WTC11 (cell line): Measurements from ENCODE around the gene PER1. TPM values are rescaled to one million over a fixed set of nuclear protein-coding genes. Genes with fewer than 3 reads are reported as not detected.

ENCODE experiments used
- ATAC-seq: fragments of 200-7000 bp; cut with Tn5 transposase; 2 replicates; pipeline ENCODE4 v1.10.0; 2021; ENCODE audit warnings: mild to moderate bottlenecking, moderate library complexity
- CTCF ChIA-PET: fragments of 300-600 bp; sonication (Branson Sonifier 250); formaldehyde crosslinking; loops from one replicate; lab custom pipeline; 2021; ENCODE audit warnings: antibody characterized with exemption; lab: Charles Lee
- POLR2A ChIA-PET: fragments of 350-600 bp; sonication (Branson Sonifier 250); formaldehyde crosslinking; loops from one replicate; lab custom pipeline; 2021; ENCODE audit warnings: antibody characterized with exemption; lab: Charles Lee
- DNase-seq: peaks from one replicate; pipeline ENCODE4 v3.0.0; 2021; ENCODE audit warnings: low spot score
- H3K27ac Mint-ChIP-seq: 2 replicates; pipeline ENCODE4 v1.8.0; 2021; ENCODE audit warnings: mixed read lengths
- H3K27me3 Mint-ChIP-seq: 2 replicates; pipeline ENCODE4 v1.8.0; 2021; ENCODE audit warnings: low read depth, mild to moderate bottlenecking, moderate library complexity, mixed read lengths
- H3K36me3 Mint-ChIP-seq: 2 replicates; pipeline ENCODE4 v1.8.0; 2021; ENCODE audit warnings: mixed read lengths
- H3K4me1 Mint-ChIP-seq: 2 replicates; pipeline ENCODE4 v1.8.0; 2022; ENCODE audit warnings: mixed read lengths
- H3K4me3 Mint-ChIP-seq: 2 replicates; pipeline ENCODE4 v1.8.0; 2021; ENCODE audit warnings: mild to moderate bottlenecking, moderate library complexity, mixed read lengths
- H3K9me3 Mint-ChIP-seq: 2 replicates; pipeline ENCODE4 v1.8.0; 2021; ENCODE audit warnings: mixed read lengths
- AFF4 ChIP-seq: sonication (generic); formaldehyde crosslinking; IDR thresholded peaks from 2 replicates; pipeline ENCODE4 v1.8.1; 2023; ENCODE audit warnings: mild to moderate bottlenecking, missing genetic modification reagents, borderline replicate concordance
- CTCF ChIP-seq: fragments of 200-600 bp; IDR thresholded peaks from 2 replicates; pipeline ENCODE4 v1.8.0; 2022; ENCODE audit warnings: antibody characterized with exemption
- ETV6 ChIP-seq: sonication (generic); formaldehyde crosslinking; IDR thresholded peaks from 2 replicates; pipeline ENCODE4 v1.8.1; 2022; ENCODE audit warnings: mild to moderate bottlenecking, missing genetic modification reagents
- FOXK1 ChIP-seq: sonication (generic); formaldehyde crosslinking; IDR thresholded peaks from 2 replicates; pipeline ENCODE4 v1.8.0; 2022; ENCODE audit warnings: mild to moderate bottlenecking, moderate library complexity, missing genetic modification reagents
- GRHL2 ChIP-seq: fragments of 250-450 bp; sonication (Bioruptor Pico); IDR thresholded peaks from 2 replicates; pipeline ENCODE4 v1.8.0; 2022; ENCODE audit warnings: mild to moderate bottlenecking, moderate library complexity; ENCODE audit not compliant: insufficient replicate concordance, severe bottlenecking
- KAT7 ChIP-seq: sonication (generic); formaldehyde crosslinking; IDR thresholded peaks from 2 replicates; pipeline ENCODE4 v1.8.1; 2023; ENCODE audit warnings: missing genetic modification reagents, mild to moderate bottlenecking, borderline replicate concordance
- MYBL2 ChIP-seq: sonication (generic); formaldehyde crosslinking; IDR thresholded peaks from 2 replicates; pipeline ENCODE4 v1.8.1; 2023; ENCODE audit warnings: mild to moderate bottlenecking, moderate library complexity, missing genetic modification reagents
- NFYB ChIP-seq: sonication (generic); formaldehyde crosslinking; conservative IDR thresholded peaks from 2 replicates; pipeline ENCODE4 v1.8.0; 2022; ENCODE audit warnings: low read depth, missing genetic modification reagents
- NR3C1 ChIP-seq: sonication (generic); formaldehyde crosslinking; conservative IDR thresholded peaks from 2 replicates; pipeline ENCODE4 v1.8.1; 2023; ENCODE audit warnings: low read depth, mild to moderate bottlenecking, missing genetic modification reagents
- RORB ChIP-seq: fragments of 250-450 bp; sonication (Bioruptor Pico); IDR thresholded peaks from 2 replicates; pipeline ENCODE4 v1.9.0; 2021; ENCODE audit warnings: mild to moderate bottlenecking
- SP1 ChIP-seq: sonication (generic); formaldehyde crosslinking; conservative IDR thresholded peaks from 2 replicates; pipeline ENCODE4 v1.8.1; 2022; ENCODE audit warnings: missing genetic modification reagents
- USF1 ChIP-seq: sonication (generic); formaldehyde crosslinking; IDR thresholded peaks from 2 replicates; pipeline ENCODE4 v1.8.0; 2022; ENCODE audit warnings: mild to moderate bottlenecking, missing genetic modification reagents
- total RNA-seq: library from RNA; stranded (reverse); gene quantifications from 3 replicates; pipeline ENCODE4 v1.2.3, GENCODE V29; 2021
- TF ChIP-seq, protein P1 (sequence below): sonication (generic); formaldehyde crosslinking; IDR thresholded peaks from 2 replicates; pipeline ENCODE4 v1.8.0; 2023; ENCODE audit warnings: missing genetic modification reagents, mild to moderate bottlenecking, borderline replicate concordance
- TF ChIP-seq, protein P2 (sequence below): sonication (generic); formaldehyde crosslinking; IDR thresholded peaks from 2 replicates; pipeline ENCODE4 v1.8.0; 2022; ENCODE audit warnings: mild to moderate bottlenecking, missing genetic modification reagents
- TF ChIP-seq, protein P3 (sequence below): sonication (generic); formaldehyde crosslinking; IDR thresholded peaks from 2 replicates; pipeline ENCODE4 v1.8.1; 2023; ENCODE audit warnings: mild to moderate bottlenecking, missing genetic modification reagents
- TF ChIP-seq, protein P4 (sequence below): sonication (generic); formaldehyde crosslinking; IDR thresholded peaks from 2 replicates; pipeline ENCODE4 v1.8.1; 2023; ENCODE audit warnings: mild to moderate bottlenecking, missing genetic modification reagents, moderate library complexity

The PER1 gene
- total RNA-seq, 1 experiment from 2014 or later = 46.9 TPM

DNA sequence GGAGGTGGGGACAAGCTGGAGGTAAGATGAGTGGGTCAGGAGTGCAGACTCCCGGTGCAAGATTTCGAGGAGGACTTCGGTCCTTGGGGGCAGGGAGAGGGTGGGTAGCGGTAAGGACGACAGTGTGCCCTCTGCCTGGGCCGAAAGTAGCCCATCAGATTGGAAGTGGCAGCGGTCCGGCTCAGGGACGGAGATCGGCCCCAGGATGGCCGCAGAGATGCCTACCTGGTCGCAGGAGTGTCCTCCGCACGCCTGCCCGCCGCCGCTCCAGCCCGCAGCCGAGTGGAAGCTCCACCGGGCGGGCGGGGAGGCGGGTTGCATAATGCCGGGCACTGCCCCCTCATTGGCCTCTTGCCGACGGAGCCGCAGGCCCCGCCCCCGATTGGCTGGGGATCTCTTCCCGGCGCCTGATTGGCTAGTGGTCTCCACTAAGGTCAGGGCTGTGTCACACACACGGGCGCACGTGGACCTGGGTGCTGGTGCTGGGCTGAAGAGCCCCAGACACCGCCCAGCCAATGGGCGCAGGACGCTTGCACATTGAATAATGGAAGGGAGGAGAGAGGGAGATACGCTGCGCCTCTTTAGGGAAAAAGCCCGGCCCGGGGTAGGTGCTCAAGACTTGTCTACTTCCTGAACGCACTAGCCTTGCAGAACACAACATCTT is at the start of gene PER1 (continued):
- no peak for TF ChIP-seq CTCF
- TF ChIP-seq ETV6 (CRISPR knock-in tag) = peak; percentile 69; the same call in 1 of the 2 replicates
- TF ChIP-seq GRHL2 (CRISPR knock-in tag) = no peak
- TF ChIP-seq, protein P1, sequence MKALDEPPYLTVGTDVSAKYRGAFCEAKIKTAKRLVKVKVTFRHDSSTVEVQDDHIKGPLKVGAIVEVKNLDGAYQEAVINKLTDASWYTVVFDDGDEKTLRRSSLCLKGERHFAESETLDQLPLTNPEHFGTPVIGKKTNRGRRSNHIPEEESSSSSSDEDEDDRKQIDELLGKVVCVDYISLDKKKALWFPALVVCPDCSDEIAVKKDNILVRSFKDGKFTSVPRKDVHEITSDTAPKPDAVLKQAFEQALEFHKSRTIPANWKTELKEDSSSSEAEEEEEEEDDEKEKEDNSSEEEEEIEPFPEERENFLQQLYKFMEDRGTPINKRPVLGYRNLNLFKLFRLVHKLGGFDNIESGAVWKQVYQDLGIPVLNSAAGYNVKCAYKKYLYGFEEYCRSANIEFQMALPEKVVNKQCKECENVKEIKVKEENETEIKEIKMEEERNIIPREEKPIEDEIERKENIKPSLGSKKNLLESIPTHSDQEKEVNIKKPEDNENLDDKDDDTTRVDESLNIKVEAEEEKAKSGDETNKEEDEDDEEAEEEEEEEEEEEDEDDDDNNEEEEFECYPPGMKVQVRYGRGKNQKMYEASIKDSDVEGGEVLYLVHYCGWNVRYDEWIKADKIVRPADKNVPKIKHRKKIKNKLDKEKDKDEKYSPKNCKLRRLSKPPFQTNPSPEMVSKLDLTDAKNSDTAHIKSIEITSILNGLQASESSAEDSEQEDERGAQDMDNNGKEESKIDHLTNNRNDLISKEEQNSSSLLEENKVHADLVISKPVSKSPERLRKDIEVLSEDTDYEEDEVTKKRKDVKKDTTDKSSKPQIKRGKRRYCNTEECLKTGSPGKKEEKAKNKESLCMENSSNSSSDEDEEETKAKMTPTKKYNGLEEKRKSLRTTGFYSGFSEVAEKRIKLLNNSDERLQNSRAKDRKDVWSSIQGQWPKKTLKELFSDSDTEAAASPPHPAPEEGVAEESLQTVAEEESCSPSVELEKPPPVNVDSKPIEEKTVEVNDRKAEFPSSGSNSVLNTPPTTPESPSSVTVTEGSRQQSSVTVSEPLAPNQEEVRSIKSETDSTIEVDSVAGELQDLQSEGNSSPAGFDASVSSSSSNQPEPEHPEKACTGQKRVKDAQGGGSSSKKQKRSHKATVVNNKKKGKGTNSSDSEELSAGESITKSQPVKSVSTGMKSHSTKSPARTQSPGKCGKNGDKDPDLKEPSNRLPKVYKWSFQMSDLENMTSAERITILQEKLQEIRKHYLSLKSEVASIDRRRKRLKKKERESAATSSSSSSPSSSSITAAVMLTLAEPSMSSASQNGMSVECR (CRISPR knock-in tag) = 0 out of 2 replicates have a peak, but pooled peaks have one; percentile 67
- TF ChIP-seq SP1 (CRISPR knock-in tag) = peak; percentile 75
- TF ChIP-seq, protein P2, sequence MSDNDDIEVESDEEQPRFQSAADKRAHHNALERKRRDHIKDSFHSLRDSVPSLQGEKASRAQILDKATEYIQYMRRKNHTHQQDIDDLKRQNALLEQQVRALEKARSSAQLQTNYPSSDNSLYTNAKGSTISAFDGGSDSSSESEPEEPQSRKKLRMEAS (CRISPR knock-in tag) = peak; percentile 92
- TF ChIP-seq USF1 (CRISPR knock-in tag) = peak; percentile 17; the same call in 1 of the 2 replicates
- TF ChIP-seq MYBL2 = peak; percentile 72; the same call in 1 of the 2 replicates
- TF ChIP-seq KAT7 (CRISPR knock-in tag) = 0 out of 2 replicates have a peak, but pooled peaks have one; percentile 55
- TF ChIP-seq, all 79 proteins: peak for 15

GRCh38 chr17:8192070-8192815 is 40.0 kb upstream of the PER1 start:
- CTCF ChIA-PET = interaction anchor here (0.9 to 1.7 kb wide), 7 partner anchors 9 to 132 kb away, joined by 3 to 5 read pairs (median 3); no protein-coding TSS in a partner anchor
- H3K27me3 Mint-ChIP-seq = no peaks in the 10 kb centered on the region; the same call in 1 of the 2 replicates
- no peak overlapping the region for H3K4me3 Mint-ChIP-seq
- H3K4me1 Mint-ChIP-seq = peaks cover 7% of the 10 kb centered on the region
- no peaks in the 10 kb centered on the region for H3K36me3 Mint-ChIP-seq
- H3K9me3 Mint-ChIP-seq = no peaks in the 10 kb centered on the region
- DNase-seq (peak; percentile 74), ATAC-seq (peak; percentile 46)
- no peak overlapping the region for H3K27ac Mint-ChIP-seq
- POLR2A ChIA-PET = interaction anchor here (0.7 to 2.0 kb wide), 8 partner anchors 9 to 56 kb away, joined by 3 to 12 read pairs (median 4); partner anchors contain the start of genes AURKB and CTC1
- no peak for TF ChIP-seq NR3C1 (CRISPR knock-in tag)
- peak; percentile 99 for TF ChIP-seq USF1 (CRISPR knock-in tag)
- peak; percentile 1; the same call in 1 of the 2 replicates for TF ChIP-seq ETV6 (CRISPR knock-in tag)
- TF ChIP-seq RORB (CRISPR knock-in tag) = no peak
- TF ChIP-seq, protein P3, sequence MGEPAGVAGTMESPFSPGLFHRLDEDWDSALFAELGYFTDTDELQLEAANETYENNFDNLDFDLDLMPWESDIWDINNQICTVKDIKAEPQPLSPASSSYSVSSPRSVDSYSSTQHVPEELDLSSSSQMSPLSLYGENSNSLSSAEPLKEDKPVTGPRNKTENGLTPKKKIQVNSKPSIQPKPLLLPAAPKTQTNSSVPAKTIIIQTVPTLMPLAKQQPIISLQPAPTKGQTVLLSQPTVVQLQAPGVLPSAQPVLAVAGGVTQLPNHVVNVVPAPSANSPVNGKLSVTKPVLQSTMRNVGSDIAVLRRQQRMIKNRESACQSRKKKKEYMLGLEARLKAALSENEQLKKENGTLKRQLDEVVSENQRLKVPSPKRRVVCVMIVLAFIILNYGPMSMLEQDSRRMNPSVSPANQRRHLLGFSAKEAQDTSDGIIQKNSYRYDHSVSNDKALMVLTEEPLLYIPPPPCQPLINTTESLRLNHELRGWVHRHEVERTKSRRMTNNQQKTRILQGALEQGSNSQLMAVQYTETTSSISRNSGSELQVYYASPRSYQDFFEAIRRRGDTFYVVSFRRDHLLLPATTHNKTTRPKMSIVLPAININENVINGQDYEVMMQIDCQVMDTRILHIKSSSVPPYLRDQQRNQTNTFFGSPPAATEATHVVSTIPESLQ (CRISPR knock-in tag) = no peak
- peak; percentile 42 for TF ChIP-seq NFYB (CRISPR knock-in tag)
- TF ChIP-seq, protein P4, sequence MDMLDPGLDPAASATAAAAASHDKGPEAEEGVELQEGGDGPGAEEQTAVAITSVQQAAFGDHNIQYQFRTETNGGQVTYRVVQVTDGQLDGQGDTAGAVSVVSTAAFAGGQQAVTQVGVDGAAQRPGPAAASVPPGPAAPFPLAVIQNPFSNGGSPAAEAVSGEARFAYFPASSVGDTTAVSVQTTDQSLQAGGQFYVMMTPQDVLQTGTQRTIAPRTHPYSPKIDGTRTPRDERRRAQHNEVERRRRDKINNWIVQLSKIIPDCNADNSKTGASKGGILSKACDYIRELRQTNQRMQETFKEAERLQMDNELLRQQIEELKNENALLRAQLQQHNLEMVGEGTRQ (CRISPR knock-in tag) = peak; percentile 99
- TF ChIP-seq AFF4 (CRISPR knock-in tag) = no peak
- TF ChIP-seq, protein P2 (CRISPR knock-in tag) = peak; percentile 72; the same call in 1 of the 2 replicates
- peak; percentile 82 for TF ChIP-seq FOXK1 (CRISPR knock-in tag)
